GM21526 (cell line): Measurements from ENCODE around the gene MPC1.
"Not testable (repeated sequence)": the region's sequence is repeated elsewhere in the genome, so short reads cannot be mapped to it uniquely, and the experiment has no call there.

Experiments
- ATAC-seq: cut with Tn5 transposase; IDR thresholded peaks from one replicate; pipeline ENCODE4 v1.9.1; 2021; ENCODE audit warnings: moderate library complexity; ENCODE audit not compliant: unreplicated experiment, low FRiP score

MPC1 gene

DNA sequence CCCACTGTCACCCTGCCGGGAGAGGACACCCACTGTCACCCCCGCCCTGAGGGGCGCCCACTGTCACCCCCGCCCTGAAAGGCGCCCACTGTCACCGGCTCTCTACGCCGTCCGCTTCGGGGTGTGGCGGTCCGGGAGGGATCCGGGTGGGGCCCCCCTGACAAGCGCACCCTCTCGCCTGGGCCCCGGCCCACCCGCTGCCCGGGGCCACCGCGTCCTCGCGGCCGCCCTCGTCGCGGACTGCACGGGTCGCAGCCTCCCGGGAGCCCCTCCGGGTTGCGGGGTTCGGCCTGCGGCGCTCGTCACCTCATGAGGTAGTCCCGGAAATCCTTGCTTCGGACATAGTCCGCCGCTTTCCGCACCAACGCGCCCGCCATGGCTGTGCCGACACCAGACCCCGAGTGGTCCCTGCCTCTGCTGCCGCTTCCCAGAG, 224 bp downstream of the MPC1 start:
- peak; percentile 5 for ATAC-seq

DNA sequence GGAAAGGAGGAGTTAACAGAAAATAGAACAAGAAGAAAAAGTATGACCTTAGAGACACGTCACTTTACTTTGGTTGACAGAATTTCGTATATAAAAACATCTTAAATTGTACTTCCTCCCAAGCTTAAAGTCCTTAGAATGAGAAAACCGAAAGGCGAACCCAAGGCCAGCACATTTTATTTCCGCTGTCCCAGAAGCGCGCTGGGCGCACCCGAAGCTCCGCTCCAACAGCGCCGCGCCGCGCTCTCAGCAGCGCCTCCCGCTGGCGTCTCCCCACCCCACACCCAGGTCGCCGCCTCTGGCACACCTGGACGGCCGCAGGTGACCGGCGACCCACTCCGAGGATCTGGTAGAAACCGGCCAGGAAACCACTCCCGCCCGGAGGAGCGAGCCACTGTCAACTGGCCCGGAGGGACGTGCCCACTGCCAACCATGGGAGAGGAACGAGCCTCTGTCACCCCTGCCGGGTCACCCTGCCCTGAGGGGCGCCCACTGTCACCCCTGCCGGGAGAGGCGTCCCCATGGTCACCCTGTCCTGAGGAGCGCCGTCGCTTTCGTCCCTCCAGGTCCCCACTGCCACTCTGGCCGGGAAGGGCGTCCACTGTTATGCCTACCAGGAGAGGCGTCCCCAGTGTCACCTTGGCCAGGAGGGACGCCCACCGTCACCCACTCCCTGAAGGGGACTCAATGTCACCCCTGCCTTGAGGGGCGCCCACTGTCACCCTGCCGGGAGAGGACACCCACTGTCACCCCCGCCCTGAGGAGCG, 824 bp downstream of the MPC1 start:
- peak; percentile 53 for ATAC-seq

DNA sequence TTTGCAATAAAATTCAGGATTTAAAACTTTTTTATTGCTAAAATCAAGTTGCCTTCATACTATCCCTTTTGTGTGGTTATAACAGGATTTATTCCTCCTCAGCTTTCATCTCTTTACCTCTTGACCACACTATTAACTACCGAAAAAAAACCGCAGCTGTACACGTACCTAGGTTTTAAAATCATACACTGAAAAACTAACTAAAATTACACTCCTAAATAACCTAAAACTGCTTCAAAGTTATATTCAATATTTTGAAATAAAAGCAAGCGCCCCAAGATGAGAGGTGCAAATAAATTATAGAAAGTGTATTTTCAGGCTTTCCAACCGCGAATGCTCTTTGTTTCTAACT, 1.4 kb downstream of the MPC1 start:
- no peak for ATAC-seq

DNA sequence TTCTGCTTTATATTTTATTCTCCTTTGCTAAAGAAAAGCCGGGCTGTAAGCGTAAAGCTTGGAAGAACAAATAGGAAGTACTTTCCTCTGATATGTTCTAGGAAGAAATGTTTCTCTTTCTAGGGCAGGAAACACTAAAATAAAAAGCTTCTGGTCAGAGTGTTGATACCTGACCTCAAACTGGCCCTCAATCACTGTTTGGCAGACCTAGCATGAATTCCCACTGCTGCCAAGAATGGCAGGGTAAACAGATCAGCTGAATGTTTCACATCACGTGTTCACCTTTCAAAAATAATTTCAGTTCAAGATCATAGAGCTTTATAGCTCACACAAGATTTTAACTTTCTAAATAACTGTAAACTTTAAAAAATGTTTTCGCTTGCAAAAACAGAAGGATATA, 2.9 kb downstream of the MPC1 start:
- no peak for ATAC-seq

DNA sequence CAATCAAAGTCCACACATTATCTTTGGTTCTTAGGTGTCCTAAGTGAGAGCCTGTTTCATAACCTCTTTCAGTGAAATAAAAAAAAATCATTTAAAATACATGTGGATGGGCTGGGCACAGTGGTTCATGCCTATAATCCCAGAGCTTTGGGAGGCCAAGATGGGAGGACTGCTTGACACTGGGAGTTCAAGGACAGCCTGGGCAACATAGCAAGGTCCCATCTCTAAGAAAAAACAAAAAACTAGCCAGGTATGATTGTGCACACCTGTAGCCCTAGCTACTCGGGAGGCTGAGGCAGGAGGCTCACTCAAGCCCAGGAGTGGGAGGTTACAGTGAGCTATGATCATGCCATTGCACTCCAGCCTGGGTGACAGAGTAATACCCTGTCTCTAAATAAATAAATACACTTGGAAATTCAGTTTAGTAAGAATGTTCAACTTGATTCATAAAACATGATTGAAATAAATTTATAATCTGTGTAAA, 3.6 kb downstream of the MPC1 start:
- ATAC-seq = no peak

DNA sequence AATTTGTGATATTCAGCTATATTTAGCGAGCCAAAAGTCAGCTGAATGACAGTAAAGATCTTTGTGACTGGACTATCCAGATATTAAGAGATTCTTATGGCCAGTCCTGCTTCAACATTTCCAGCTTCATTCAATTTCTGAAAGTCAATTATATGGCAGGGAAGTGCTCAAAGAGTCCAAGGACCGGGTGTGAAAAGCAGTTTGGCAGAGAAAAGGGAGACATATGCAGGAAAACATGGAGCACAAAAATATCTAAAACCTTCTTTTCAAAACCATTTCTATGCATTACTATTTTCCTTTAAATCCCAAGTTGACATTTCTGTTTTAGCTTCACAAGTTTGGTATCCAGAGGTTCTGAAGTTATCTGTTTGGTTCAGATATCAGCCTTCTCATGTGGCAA, 5.0 kb downstream of the MPC1 start:
- no peak for ATAC-seq

DNA sequence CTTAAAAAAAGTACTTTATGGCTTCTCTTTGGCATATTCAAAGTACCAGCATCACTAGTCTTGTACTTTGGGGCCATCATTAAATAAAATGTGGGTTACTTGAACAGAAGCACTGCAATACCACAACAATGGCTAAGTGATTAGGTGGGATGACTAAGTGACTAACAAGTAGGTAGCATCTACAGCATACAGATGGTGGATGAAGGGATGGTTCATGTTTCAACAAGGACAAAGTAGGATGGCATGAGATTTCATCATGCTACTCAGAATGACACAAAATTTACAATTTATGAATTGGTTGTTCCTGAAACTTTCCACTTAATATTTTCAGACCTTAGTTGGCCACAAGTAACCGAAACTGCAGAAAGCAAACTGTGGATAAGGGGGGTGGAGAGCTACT, 7.7 kb downstream of the MPC1 start:
- no peak for ATAC-seq

DNA sequence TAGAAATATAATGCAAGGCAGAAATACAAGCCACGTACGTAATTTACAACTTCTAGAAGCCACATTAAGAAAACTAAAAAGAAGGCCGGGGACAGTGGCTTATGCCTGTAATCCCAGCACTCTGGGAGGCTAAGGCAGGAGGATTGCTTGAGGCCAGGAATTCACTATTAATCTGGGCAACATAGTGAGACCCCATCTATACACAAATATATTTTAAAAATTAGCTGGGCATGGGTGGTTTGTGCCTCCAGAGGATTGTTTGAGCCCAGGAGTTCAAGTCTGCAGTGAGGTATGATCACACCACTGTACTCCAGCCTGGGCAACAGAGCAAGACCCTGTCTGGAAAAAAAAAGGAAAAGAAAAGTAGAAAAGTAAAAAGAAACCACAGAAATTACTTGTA, 12.3 kb downstream of the MPC1 start:
- no peak for ATAC-seq

DNA sequence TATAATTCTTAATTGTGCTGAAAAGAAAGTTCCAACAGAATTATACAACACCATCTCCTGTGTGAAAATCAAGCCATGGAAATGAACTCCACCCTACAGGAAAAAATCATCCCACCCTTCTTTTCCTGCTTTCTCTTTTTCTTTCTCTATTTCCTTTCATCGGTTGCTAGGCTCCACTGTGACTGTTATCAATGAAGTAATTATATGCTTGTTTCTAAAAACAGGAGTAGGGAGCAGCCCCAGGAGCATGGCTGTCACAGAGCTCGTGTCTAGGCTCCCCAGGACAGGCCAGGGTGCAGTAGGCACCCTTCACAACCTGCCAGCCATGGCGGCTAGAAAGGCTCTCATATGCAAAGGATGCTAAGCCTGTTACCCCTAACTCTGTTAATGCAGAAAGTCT, 13.0 kb downstream of the MPC1 start:
- no peak for ATAC-seq

DNA sequence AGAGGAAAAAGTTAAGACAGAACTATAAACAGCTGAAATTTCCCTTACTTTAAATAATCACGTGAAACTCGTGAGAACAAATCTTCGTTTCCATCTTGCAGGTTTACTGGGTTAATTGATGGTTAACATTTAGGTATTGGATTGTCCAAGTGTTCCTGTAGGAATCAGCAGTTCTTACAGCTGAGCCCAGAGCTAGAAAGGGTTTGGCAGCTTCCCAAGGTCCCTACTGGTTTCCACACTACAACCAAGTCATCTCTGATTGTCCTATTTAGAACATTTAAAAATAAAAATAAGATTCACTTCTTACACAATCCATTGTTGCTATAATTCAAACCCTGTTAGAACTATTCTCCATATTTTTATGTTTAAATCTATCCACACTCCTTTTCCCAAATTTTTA, 15.8 kb downstream of the MPC1 start:
- no peak for ATAC-seq

DNA sequence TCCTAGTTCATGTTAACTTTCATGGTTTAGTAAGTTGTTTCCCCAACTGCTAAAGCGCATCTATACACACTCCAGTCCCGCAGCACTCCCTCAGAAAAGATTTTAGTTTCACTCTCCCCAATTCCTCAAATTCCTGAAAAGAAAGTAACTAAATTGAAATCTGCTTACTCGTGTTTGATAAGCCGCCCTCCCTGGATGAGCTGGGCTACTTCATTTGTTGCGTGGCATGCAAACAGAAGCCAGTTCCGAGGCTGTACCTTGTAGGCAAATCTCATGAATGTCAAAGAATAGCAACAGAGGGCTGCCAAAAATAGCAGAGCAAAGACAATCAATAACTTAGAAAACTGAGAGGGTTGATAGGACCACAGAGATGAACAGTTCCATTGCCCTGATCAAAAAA, 16.9 kb downstream of the MPC1 start:
- ATAC-seq = no peak

DNA sequence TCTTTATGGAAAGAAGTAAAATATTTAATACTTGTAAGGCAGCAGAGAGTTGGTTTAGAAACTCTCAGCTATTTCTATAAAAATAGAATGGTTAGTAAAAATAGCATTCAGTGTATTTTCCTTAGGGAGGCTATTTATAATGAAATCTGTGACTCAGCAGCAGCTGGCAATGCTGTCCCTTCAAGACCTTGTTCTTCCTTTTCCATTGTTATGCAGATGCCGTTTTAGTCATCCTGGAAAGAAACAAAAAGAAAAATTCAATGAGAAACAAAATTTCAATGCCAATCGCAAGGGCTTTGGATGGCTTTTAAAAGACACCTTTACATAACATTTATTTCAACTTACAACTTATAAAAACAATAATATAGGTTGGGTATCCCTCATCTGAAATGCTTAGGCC, 17.5 kb downstream of the MPC1 start:
- no peak for ATAC-seq

DNA sequence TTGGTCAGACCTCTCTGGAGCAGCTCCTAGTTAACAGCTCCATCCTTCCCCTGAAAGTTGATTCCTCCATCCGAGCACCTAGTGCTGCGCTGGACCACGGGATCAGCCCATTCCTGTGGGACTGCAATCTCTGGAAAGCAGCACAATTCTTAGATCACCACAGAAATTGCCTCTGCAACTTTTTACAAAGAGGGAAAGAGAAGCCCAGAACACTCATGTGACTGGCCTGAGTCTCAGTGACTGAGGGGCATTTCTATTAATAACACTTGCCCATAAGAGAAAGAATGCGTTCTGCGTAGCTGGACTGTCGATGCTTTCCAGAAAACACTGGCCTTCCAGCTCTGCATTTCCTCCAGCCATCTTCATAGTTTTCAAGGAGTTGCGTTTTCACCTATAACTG, 18.3 kb downstream of the MPC1 start:
- no peak for ATAC-seq

DNA sequence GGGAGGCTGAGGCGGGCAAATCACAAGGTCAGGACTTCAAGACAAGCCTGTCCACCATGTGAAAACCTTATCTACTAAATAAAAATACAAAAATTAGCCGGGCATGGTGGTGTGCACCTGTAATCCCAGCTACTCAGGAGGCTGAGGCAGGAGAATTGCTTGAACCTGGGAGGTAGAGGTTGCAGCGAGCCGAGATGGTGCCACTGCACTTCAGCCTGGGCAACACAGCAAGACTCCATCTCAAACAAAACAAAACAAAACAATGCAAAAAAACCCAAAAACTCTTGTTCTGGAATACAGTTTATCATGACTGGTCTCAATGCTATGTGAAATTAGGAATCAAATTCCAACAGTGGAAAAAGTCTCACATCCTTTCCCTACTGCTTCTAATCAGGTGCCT, 20.3 kb downstream of the MPC1 start:
- ATAC-seq = not testable (repeated sequence)

DNA sequence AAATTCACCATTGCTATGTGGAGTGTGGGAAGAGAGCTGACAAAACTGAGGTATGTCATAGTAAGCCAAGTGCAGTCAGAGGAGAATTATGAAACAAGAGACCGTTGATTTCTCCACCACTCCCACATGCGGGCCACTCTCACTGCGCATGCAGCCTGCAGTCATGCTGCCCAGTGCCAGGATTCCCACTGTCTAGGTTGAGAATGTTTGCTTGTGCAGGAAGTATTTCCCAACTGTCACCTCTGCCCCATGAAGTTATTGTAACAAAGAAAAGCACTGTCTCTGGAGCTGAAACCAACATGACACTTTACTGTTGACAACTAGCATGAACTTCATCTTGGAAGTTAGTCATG, 21.7 kb downstream of the MPC1 start:
- no peak for ATAC-seq

DNA sequence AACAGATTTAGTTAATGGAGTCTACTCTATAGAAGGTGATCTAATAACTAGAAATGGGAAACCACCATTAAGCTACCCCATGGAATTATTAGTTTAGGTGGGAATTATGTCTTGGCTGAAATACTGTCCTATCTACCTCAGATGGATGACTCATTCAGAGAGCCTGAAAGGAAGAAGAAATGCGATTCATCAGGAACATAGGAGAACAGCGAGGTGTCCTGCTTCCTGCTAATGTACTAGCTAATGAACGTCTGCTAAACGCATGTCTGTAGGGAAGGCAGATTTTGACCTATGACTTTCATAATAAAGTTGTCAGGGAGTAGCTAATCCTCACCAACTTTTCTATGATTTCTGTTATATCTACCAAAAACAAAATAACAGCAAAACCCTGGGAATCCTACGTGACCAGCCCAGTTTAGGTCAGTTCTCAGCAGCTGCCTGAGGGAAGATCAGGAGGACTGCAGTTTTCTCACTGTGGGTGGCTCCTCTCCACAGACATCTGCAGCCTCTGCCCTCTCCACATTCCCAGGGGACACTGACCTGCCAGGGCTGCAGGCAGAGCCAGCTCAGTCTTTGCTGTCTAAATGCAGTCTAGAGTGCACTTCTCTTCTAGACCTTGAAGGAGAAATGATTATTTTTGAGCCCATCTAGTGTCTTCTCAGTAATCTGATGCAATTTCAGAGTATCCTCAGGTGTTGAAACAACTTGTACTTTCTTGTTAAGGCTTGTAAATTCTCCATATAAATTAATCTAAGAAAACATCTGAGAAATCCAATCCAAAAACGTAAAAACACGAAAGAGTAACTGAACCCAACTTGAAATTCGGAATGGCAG, 22.3 kb downstream of the MPC1 start:
- no peak for ATAC-seq

DNA sequence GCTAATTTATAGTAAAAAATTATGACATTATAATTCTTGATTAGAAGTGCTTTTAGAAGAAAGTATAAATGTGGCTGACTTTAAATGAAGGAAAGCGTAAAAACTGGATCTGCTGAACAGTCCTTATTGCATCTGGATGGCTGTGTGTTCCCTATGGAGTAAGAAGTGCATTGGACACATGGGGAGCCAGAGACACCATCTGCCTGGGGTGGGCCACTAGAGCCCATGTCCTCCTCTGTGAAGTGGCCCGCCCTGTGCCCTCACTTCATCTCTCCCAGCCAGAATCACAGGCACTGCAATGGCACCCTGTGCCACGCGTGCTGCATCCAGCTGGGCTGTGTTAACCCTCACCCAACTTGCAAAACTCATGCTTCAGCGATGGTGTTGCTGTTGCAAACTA, 27.2 kb downstream of the MPC1 start:
- ATAC-seq = no peak

DNA sequence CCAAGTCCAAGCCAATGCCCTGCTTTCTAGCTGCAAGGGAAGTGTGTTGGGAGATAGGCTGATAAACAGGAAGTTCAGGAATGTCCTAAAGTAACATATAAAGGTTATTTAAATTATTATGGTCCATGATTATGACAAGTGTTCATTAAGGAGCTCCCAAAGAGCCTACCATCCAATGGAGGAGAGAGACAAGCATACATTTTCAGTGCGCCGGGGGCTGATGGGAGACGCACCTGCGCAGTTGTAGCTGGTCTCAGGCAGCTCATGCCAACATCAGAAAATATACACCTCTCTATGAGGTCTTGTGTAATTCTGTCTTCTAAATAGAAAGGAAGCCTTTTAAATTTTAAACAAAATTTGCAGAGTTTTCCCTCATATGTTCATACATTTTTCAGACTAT, 27.8 kb downstream of the MPC1 start:
- ATAC-seq = no peak

DNA sequence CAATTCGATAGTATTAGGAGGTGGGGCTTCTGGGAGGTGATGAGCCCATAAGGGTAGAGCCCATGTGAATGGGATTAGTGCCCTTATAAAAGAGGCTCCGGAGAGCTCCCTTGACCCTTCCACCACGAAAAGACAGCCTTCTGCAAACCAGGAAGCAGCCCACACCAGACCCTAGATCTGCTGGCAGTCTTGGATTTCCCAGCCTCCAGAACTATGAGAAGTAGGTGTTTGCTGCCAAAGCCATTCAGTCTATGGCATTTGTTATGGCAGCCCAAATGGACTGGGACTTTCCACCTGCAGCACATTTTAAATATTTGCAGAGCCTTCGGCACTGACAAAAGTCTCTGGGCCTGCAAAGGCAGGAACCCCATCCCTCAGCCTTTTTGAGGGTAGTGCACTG, 28.6 kb downstream of the MPC1 start:
- no peak for ATAC-seq

DNA sequence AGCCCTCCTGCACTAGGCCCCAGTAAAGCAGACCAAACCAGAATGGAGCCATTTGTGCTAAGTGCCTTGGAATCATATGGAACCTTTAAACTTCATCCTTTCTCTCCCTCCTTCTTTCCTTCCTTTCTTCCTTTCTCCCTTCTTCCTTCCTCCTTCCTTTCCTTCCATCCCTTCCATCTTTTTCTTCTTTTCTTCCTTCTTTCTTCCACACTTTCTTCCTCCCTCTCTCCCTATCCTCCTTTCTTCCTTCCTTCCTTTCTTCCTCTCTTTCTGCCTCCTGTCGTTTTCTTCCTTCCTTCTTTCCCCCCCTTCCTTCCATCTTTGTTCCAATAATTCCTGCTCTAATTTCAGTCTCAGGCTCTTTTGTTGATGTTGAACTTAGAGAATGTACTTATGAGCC, 29.2 kb downstream of the MPC1 start:
- ATAC-seq = no peak

DNA sequence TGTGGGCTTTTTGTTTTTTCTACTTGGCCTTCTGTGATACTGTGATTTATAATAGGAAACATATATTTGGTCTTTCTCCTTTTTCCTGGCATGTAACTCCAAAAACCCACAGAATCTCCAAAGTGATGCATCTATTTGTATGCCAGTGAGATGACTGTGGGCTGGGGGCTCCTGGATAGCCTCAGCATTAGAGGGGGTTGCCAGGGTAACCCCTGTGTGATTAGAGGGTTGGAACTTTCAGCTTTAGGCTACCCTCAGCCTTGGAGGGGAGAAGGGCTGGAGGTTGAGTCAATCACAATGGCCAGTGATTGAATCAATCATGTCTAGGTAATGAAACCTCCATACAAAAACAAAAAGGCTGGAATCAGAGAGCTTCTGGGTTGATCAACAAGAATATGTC, 29.8 kb downstream of the MPC1 start:
- ATAC-seq = no peak

DNA sequence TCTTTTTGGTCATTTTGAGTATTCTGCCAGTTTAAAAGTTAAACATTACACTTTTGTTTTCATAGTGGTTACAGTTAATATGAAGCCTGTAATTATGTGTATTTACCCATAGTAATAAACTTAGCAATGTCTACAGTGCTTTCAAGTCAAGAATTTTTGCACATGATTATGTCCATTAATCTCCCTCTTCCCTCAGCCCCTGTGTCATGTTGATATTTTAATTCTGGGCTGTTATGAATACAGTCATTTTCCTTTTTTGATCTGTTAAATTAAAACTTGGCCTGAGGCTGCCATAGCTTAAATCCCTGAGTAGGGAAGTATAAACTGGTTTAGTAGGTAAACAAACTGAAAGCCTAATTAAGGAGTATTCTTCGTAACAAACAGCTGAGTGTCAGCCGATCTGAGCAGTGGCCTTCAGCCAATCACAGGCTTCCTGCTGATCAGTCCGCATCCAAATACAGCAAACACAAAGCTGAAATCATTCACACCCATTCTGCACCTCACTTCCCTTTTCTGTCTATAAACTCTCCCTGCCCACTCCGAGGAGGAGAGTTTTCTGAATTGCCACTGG, 30.9 kb downstream of the MPC1 start:
- peak; percentile 98 for ATAC-seq
